ENCODE data around the gene WDPCP.
"Not testable (repeated sequence)": the region's sequence is repeated elsewhere in the genome, so short reads cannot be mapped to it uniquely, and the experiment has no call there.

Gene WDPCP

GRCh38 chr2:63591566-63592175 lies 3.4 kb upstream of the WDPCP start:
- DNase-seq (ENCODE audit: low read depth, low spot score): no peak

GRCh38 chr2:63590626-63591408 lies 2.5 kb upstream of the WDPCP start:
- DNase-seq (ENCODE audit: low read depth, low spot score): no peak

- DNase-seq (ENCODE audit: low read depth, low spot score): no peak
Measured at GRCh38 chr2:63589148-63589958, 1.1 kb upstream of the WDPCP start.

- no peak for DNase-seq (ENCODE audit: low read depth, low spot score)
Measured at GRCh38 chr2:63587814-63588384, 378 bp downstream of the WDPCP start.

- DNase-seq (ENCODE audit: low read depth, low spot score): no peak
Measured at GRCh38 chr2:63582873-63583272, 5.4 kb downstream of the WDPCP start.

GRCh38 chr2:63581298-63581961 lies 6.8 kb downstream of the WDPCP start:
- DNase-seq (ENCODE audit: low read depth, low spot score): no peak

- DNase-seq (ENCODE audit: low read depth, low spot score): no peak
Measured at GRCh38 chr2:63580651-63581297, 7.5 kb downstream of the WDPCP start.

- no peak for DNase-seq (ENCODE audit: low read depth, low spot score)
Measured at GRCh38 chr2:63578767-63579166, 9.5 kb downstream of the WDPCP start.

- DNase-seq (ENCODE audit: low read depth, low spot score): no peak
Measured at GRCh38 chr2:63576546-63576945, 11.7 kb downstream of the WDPCP start.

- not testable (repeated sequence) for DNase-seq (ENCODE audit: low read depth, low spot score)
Measured at GRCh38 chr2:63573726-63574345, 14.4 kb downstream of the WDPCP start.

GRCh38 chr2:63573026-63573425 lies 15.3 kb downstream of the WDPCP start:
- not testable (repeated sequence) for DNase-seq (ENCODE audit: low read depth, low spot score)

- no peak for DNase-seq (ENCODE audit: low read depth, low spot score)
Measured at GRCh38 chr2:63572001-63572400, 16.3 kb downstream of the WDPCP start.

- no peak for DNase-seq (ENCODE audit: low read depth, low spot score)
Measured at GRCh38 chr2:63571291-63571690, 17.0 kb downstream of the WDPCP start.

- no peak for DNase-seq (ENCODE audit: low read depth, low spot score)
Measured at GRCh38 chr2:63569740-63570139, 18.5 kb downstream of the WDPCP start.

- DNase-seq (ENCODE audit: low read depth, low spot score): no peak
Measured at GRCh38 chr2:63562751-63563150, 25.5 kb downstream of the WDPCP start.

GRCh38 chr2:63558922-63559321 lies 29.4 kb downstream of the WDPCP start:
- DNase-seq (ENCODE audit: low read depth, low spot score): not testable (repeated sequence)

GRCh38 chr2:63557819-63558218 lies 30.5 kb downstream of the WDPCP start:
- not testable (repeated sequence) for DNase-seq (ENCODE audit: low read depth, low spot score)

GRCh38 chr2:63555931-63556330 lies 32.3 kb downstream of the WDPCP start:
- no peak for DNase-seq (ENCODE audit: low read depth, low spot score)

GRCh38 chr2:63555299-63555698 lies 33.0 kb downstream of the WDPCP start:
- DNase-seq (ENCODE audit: low read depth, low spot score): no peak

- no peak for DNase-seq (ENCODE audit: low read depth, low spot score)
Measured at GRCh38 chr2:63553049-63553448, 35.2 kb downstream of the WDPCP start.

- no peak for DNase-seq (ENCODE audit: low read depth, low spot score)
Measured at GRCh38 chr2:63545023-63545422, 43.3 kb downstream of the WDPCP start.

All from iPS DF 19.7 (cell line).